Prostate gland (tissue), 2 donors: ENCODE results near the gene METTL26. TPM values are rescaled to one million over a fixed set of nuclear protein-coding genes. Genes with fewer than 3 reads are reported as not detected.

Experiments used
- DNase-seq: peaks from one replicate; pipeline ENCODE4 v3.0.0-alpha.2; 2019; ENCODE audit warnings: low spot score
- H3K27ac ChIP-seq, 2 donors: fragments of 200-600 bp; sonication (generic); 2 replicates each; pipeline ENCODE4 v1.5.1; 2017 to 2019
- H3K27me3 ChIP-seq: fragments of 200-600 bp; sonication (generic); replicated peaks from 2 replicates; pipeline ENCODE4 v1.5.1; 2019; ENCODE audit not compliant: insufficient read depth
- H3K36me3 ChIP-seq, 2 donors: fragments of 200-600 bp; sonication (generic); 1 replicate in 1 of 2; 2 replicates in 1 of 2; pipeline versions ENCODE4 v1.5.1 to v1.8.1; 2017 to 2019
- H3K4me1 ChIP-seq: fragments of 200-600 bp; sonication (generic); replicated peaks from 2 replicates; pipeline ENCODE4 v1.5.1; 2019
- H3K4me3 ChIP-seq, 2 donors: fragments of 200-600 bp; sonication (generic); 2 replicates each; pipeline ENCODE4 v1.5.1; 2017 to 2019
- H3K9me3 ChIP-seq: fragments of 200-600 bp; sonication (generic); 2 replicates; pipeline ENCODE4 v1.5.1; 2017
- CTCF ChIP-seq, 4 experiments: fragments of 200-600 bp in 2 of 4; fragments of 450-650 bp in 2 of 4; sonication (generic) in 2 of 4; IDR thresholded peaks; 1 replicate in 3 of 4; 2 replicates in 1 of 4; pipeline ENCODE4 v1.5.1; 2016 to 2019; ENCODE audit warnings: antibody characterized with exemption in 4 of 4, mild to moderate bottlenecking in 2 of 4, moderate library complexity in 2 of 4
- POLR2A ChIP-seq: fragments of 450-650 bp; IDR thresholded peaks from one replicate; pipeline ENCODE4 v1.6.1; 2016; ENCODE audit warnings: antibody characterized with exemption, mild to moderate bottlenecking
- POLR2AphosphoS5 ChIP-seq: sonication (generic); formaldehyde crosslinking; IDR thresholded peaks from one replicate; pipeline ENCODE4 v1.6.1; 2017; ENCODE audit warnings: antibody characterized with exemption
- WGBS: methylation state at CpG from one replicate; pipeline ENCODE4 v1.1.5; 2018; 5-methylcytosine and 5-hydroxymethylcytosine counted together
- intact Hi-C: fragments of 100-400 bp; cut with DNase I; formaldehyde crosslinking; loops from one replicate; pipeline ENCODE4 v1.14.2; 2022
- total RNA-seq, 2 donors: library from RNA; depleted of rRNA; stranded (reverse); fragments of >200 nt; gene quantifications; one replicate each; pipeline ENCODE4 v1.1.0, GENCODE V29; 2016

METTL26 gene
- total RNA-seq, 2 donors from 2014 or later, result 179 to 207 TPM

GRCh38 chr16:610513-611381, 25.4 kb downstream of the METTL26 start:
- intact Hi-C loops, result no loop called here
- H3K27ac ChIP-seq, result no peak overlapping the region
- H3K27me3 ChIP-seq, result no peaks in the 10 kb centered on the region
- no peaks in the 10 kb centered on the region for H3K36me3 ChIP-seq
- WGBS, result 54% methylated on average over 28 of the region's 28 CpGs
- H3K4me3 ChIP-seq, result no peak overlapping the region
- H3K4me1 ChIP-seq, result peaks cover 4% of the 10 kb centered on the region
- no peaks in the 10 kb centered on the region for H3K9me3 ChIP-seq
- TF ChIP-seq CTCF (IDR thresholded peaks at IDR 0.05) (peak; percentile 50 to 91 (median 77)), POLR2AphosphoS5 (peak; percentile 38), POLR2A (no peak)
- DNase-seq, result no peak

- 90% methylated on average over 14 of the region's 14 CpGs for whole genome bisulfite sequencing
- Histone ChIP-seq H3K4me1 (peaks cover 4% of the 10 kb centered on the region), H3K27me3 (no peaks in the 10 kb centered on the region), H3K27ac (no peak overlapping the region), H3K36me3 (no peaks in the 10 kb centered on the region), H3K9me3 (no peaks in the 10 kb centered on the region), H3K4me3 (no peak overlapping the region)
- TF ChIP-seq POLR2AphosphoS5 (no peak), CTCF (IDR thresholded peaks at IDR 0.05) (no peak), POLR2A (no peak)
- intact Hi-C loops, result no loop called here
- DNase-seq, result no peak
Observed at GRCh38 chr16:609984-610383, 26.1 kb downstream of the METTL26 start.

GRCh38 chr16:609316-609715, 26.8 kb downstream of the METTL26 start:
- no peaks in the 10 kb centered on the region for H3K27me3 ChIP-seq
- H3K4me3 ChIP-seq, result no peak overlapping the region
- H3K4me1 ChIP-seq, result peaks cover 4% of the 10 kb centered on the region
- no peak overlapping the region for H3K27ac ChIP-seq
- H3K36me3 ChIP-seq, result no peaks in the 10 kb centered on the region
- no peaks in the 10 kb centered on the region for H3K9me3 ChIP-seq
- intact Hi-C loops, result no loop called here
- no peak for TF ChIP-seq POLR2A
- TF ChIP-seq CTCF (IDR thresholded peaks at IDR 0.05), result no peak
- no peak for TF ChIP-seq POLR2AphosphoS5
- DNase-seq, result no peak
- WGBS, result 90% methylated on average over 13 of the region's 13 CpGs

GRCh38 chr16:608019-608418, 28.1 kb downstream of the METTL26 start:
- H3K9me3 ChIP-seq, result no peaks in the 10 kb centered on the region
- H3K36me3 ChIP-seq, result no peaks in the 10 kb centered on the region
- H3K27ac ChIP-seq, result no peak overlapping the region
- intact Hi-C loops, result no loop called here
- DNase-seq, result no peak
- TF ChIP-seq POLR2AphosphoS5 (no peak), POLR2A (no peak), CTCF (IDR thresholded peaks at IDR 0.05) (no peak)
- H3K4me3 ChIP-seq, result no peak overlapping the region
- 75% methylated on average over 10 of the region's 10 CpGs for WGBS
- no peaks in the 10 kb centered on the region for H3K27me3 ChIP-seq
- peaks cover 4% of the 10 kb centered on the region for H3K4me1 ChIP-seq
